Subcutaneous adipose tissue (tissue), 4 donors: ENCODE measurements around the gene PRIMA1. TPM values are rescaled to one million over a fixed set of nuclear protein-coding genes. Genes with fewer than 3 reads are reported as not detected.

Experiments
- CTCF ChIP-seq: fragments of 450-650 bp; IDR thresholded peaks from one replicate; pipeline ENCODE4 v1.5.1; 2016; ENCODE audit warnings: low read depth, mild to moderate bottlenecking, control low read depth, antibody characterized with exemption, moderate library complexity
- total RNA-seq, 4 donors: library from RNA; depleted of rRNA; stranded (reverse); fragments of >200 nt; gene quantifications; one replicate each; pipeline ENCODE4 v1.1.0, GENCODE V29; 2016

Gene PRIMA1
- total RNA-seq, 4 donors from 2014 or later = 0.51 to 1.3 (median 0.80) TPM

- TF ChIP-seq CTCF = no peak
Measured at GRCh38 chr14:93736378-93737014, 51.8 kb downstream of the PRIMA1 start.

DNA sequence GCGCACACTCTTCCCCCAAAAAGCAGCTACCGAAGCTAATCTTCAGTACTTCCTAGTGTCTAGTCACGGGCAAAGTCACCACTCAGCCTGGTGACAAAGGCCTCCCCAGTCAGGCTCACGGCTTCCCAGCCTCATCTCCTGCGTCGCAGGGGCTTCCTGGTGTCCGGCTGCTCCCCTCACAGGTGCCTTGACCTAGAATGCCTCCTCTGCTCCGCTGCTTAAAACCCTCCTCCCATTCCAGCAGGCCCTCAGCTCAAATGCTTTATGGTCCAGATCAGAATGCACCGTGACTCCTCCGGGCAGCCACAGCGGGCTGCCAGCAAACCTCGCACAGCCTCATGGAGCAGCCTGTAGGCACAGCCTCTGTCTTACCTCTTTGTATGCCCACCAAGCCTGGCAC is 53.1 kb downstream of the PRIMA1 start:
- no peak for TF ChIP-seq CTCF

- TF ChIP-seq CTCF = no peak
Measured at GRCh38 chr14:93734086-93734822, 54.0 kb downstream of the PRIMA1 start.

DNA sequence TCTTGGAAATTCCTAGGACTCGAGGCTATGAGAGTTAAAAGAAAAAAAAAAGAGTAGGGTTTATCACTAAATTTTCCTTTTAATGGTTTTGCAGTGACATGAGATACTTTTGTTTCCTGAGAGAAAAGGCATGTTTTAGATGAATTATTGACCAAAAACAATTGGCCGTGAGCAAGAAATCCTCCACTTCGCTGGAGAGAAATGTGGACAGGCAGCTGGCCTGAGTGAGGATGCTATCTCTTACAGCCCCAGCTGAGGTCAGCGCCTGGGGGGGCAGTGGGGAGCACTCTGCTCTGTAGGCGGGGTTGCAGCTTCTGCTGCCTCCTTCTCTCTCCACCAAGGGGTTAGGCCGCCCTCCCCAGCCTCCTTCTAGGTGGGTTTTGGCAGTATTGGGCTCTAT is 54.7 kb downstream of the PRIMA1 start:
- TF ChIP-seq CTCF = no peak

DNA sequence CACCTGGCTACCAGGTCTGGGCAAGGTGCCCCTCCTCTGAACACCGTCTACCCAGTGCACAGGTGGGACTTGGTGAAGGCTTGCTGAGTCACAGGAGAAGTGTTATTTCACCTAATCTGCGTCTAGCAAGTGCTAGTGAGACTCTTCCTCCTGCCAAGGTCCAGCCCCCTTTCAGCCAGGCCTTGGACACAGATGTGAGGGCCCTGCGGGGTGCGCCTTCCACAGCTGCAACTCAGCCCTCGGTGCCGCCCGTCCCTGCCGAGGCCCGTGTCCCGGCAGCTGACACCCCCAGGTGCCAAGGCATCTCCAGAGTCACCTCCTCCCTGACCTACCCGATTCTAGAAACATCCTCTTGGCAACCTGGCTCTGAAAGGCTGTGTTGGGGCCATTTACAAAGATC is 55.1 kb downstream of the PRIMA1 start:
- TF ChIP-seq CTCF = no peak

DNA sequence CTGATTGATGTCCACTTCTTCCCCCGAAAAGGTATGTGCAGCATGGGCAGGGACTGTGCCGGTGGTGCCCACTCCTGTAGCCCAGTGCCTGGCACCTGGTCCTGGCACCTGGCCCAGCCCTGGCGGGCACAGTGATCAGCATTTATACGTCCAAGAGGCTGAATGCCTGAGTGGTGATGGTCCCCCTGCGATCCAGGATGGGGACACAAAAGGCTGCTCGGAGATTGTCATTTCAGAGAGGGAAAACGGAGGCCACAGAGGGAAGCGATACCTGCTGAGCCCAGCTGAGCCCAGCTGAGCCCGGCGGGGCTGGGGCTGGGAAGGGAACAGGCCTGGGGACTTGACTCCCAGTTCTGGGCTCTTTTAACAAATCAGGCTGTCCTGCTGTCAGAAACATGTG is 55.8 kb downstream of the PRIMA1 start:
- no peak for TF ChIP-seq CTCF

GRCh38 chr14:93731753-93732152 is 56.5 kb downstream of the PRIMA1 start:
- TF ChIP-seq CTCF = no peak
